Gastrocnemius medialis (tissue), 4 donors: ENCODE measurements around the gene LSAMP. TPM values are rescaled to one million over a fixed set of nuclear protein-coding genes. Genes with fewer than 3 reads are reported as not detected.

Source experiments
- ATAC-seq, 2 donors: fragments of 150-250 bp; one replicate each; pipeline ENCODE4 v1.9.1; 2016
- DNase-seq, 2 donors: peaks; one replicate each; pipeline ENCODE4 v3.0.0-alpha.2; 2019
- H3K27ac ChIP-seq, 4 donors: fragments of 200-600 bp; sonication (generic); 1 replicate in 1 of 4; 2 replicates in 3 of 4; pipeline ENCODE4 v1.5.1; 2016 to 2018; ENCODE audit warnings: mild to moderate bottlenecking in 2 of 4, moderate library complexity in 1 of 4
- H3K27me3 ChIP-seq, 3 donors: fragments of 200-600 bp; sonication (generic) in 2 of 3; 1 replicate in 1 of 3; 2 replicates in 2 of 3; pipeline versions ENCODE4 v1.5.1 to v1.6.0; 2016 to 2019; ENCODE audit warnings: mild to moderate bottlenecking in 1 of 3, moderate library complexity in 1 of 3
- H3K36me3 ChIP-seq, 2 donors: fragments of 200-600 bp; sonication (generic) in 1 of 2; one replicate each; pipeline ENCODE4 v1.5.1; 2017 to 2018
- H3K4me1 ChIP-seq, 2 donors: fragments of 200-600 bp; sonication (generic) in 1 of 2; one replicate each; pipeline ENCODE4 v1.5.1; 2016 to 2017; ENCODE audit warnings: mild to moderate bottlenecking in 2 of 2
- H3K4me3 ChIP-seq, 4 donors: fragments of 200-600 bp; sonication (generic) in 3 of 4; 1 replicate in 1 of 4; 2 replicates in 3 of 4; pipeline ENCODE4 v1.5.1; 2016 to 2019; ENCODE audit warnings: mild to moderate bottlenecking in 2 of 4
- H3K9me3 ChIP-seq, 3 donors: fragments of 200-600 bp; sonication (generic) in 2 of 3; 1 replicate in 1 of 3; 2 replicates in 2 of 3; pipeline ENCODE4 v1.5.1; 2016 to 2019
- CTCF ChIP-seq, 5 experiments: fragments of 450-650 bp in 3 of 5; fragments of 200-600 bp in 2 of 5; sonication (generic) in 2 of 5; IDR thresholded peaks in 4 of 5; conservative IDR thresholded peaks in 1 of 5; 1 replicate in 4 of 5; 2 replicates in 1 of 5; pipeline ENCODE4 v1.5.1; 2016 to 2019; ENCODE audit warnings: antibody characterized with exemption in 5 of 5, mild to moderate bottlenecking in 3 of 5, moderate library complexity in 3 of 5
- POLR2A ChIP-seq, 2 donors: fragments of 450-650 bp; IDR thresholded peaks; one replicate each; pipeline ENCODE4 v1.6.1; 2017; ENCODE audit warnings: antibody characterized with exemption in 2 of 2, mild to moderate bottlenecking in 2 of 2, moderate library complexity in 2 of 2
- in situ Hi-C, 4 donors: fragments of 200-750 bp; cut with MboI; loops; one replicate each; pipeline versions ENCODE4 v1.15.0 to v1.8.0; 2017; ENCODE audit warnings: low sequenced_read_pairs in 4 of 4
- intact Hi-C: fragments of 100-400 bp; cut with DNase I; formaldehyde crosslinking; loops from one replicate; pipeline ENCODE4 v1.15.1; 2023; ENCODE audit warnings: low total_unique reads
- total RNA-seq, 4 donors: library from RNA; depleted of rRNA; stranded (reverse); fragments of >200 nt; gene quantifications; one replicate each; pipeline versions ENCODE4 v1.1.0 to v1.2.3, GENCODE V29; 2016

The LSAMP gene
- total RNA-seq, 4 donors from 2014 or later, result 0.07 to 0.10 TPM; not detected in 2

DNA sequence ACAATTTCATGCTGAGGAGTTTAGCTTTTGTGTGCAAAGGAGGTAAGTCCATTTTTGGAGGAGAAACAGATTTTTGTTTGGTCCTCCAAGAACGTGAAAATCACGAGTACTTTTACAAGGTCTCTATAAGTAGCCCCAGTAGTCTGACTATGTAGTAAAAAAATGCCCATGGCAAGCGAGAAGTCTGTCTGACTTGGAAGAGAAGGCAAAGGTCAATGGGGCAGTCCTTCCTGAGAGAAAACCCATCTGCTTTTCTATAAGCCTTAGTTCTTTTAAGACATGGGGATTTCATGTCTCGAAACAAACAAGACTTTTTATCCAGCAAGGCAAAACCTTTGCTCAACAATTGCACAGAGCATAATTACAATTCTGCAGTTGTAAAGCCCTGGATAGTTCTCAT, 638.8 kb downstream of the LSAMP start:
- H3K9me3 ChIP-seq, result no peaks in the 10 kb centered on the region
- in situ Hi-C loops, result no loop called here
- ATAC-seq, result no peak

DNA sequence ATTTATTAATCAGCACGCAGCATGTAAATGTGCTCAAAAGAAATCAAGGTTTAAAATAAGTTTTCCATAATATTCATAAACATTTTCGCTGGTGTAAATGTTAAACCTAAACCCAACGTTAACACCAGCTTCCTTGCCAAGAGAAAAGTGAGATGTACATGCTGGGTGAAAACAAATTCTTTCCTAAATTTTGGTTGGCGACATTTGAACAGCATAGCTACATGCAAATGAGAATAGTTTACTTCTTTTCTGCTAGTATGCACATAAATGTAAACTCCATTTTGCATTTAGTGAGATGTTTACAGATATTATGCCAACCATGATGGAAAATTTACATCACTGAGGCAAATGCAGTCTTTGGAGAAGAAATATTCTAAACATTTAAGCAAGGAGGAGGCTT, 639.8 kb downstream of the LSAMP start:
- in situ Hi-C loops, result no loop called here
- H3K27ac ChIP-seq, result no peak overlapping the region
- no peak for ATAC-seq

More for the DNA sequence above, 638.8 kb downstream of the LSAMP start:
- no peaks in the 10 kb centered on the region for H3K36me3 ChIP-seq
- intact Hi-C loops, result no loop called here
- no peaks in the 10 kb centered on the region for H3K27me3 ChIP-seq
- no peak overlapping the region for H3K4me3 ChIP-seq
- H3K27ac ChIP-seq, result no peak overlapping the region
- no peak for TF ChIP-seq CTCF (IDR thresholded peaks at IDR 0.05 in 4 of 5, conservative IDR thresholded peaks at IDR 0.05 in 1 of 5)
- TF ChIP-seq POLR2A (IDR thresholded peaks at IDR 0.05), result no peak
- no peak for DNase-seq
- no peaks in the 10 kb centered on the region for H3K4me1 ChIP-seq

GRCh38 chr3:115804713-115805119, 640.6 kb downstream of the LSAMP start:
- no peaks in the 10 kb centered on the region for H3K27me3 ChIP-seq
- DNase-seq, result no peak
- no peaks in the 10 kb centered on the region for H3K36me3 ChIP-seq
- in situ Hi-C loops, result no loop called here
- H3K9me3 ChIP-seq, result no peaks in the 10 kb centered on the region
- intact Hi-C loops, result no loop called here
- H3K4me1 ChIP-seq, result no peaks in the 10 kb centered on the region
- no peak overlapping the region for H3K27ac ChIP-seq
- H3K4me3 ChIP-seq, result no peak overlapping the region
- TF ChIP-seq POLR2A (IDR thresholded peaks at IDR 0.05), result no peak
- no peak for TF ChIP-seq CTCF (IDR thresholded peaks at IDR 0.05 in 4 of 5, conservative IDR thresholded peaks at IDR 0.05 in 1 of 5)
- peak in 1 of 2 donors; percentile 16 for ATAC-seq

More for the DNA sequence above, 639.8 kb downstream of the LSAMP start:
- TF ChIP-seq CTCF (IDR thresholded peaks at IDR 0.05 in 4 of 5, conservative IDR thresholded peaks at IDR 0.05 in 1 of 5) (no peak), POLR2A (IDR thresholded peaks at IDR 0.05) (no peak)
- Histone ChIP-seq H3K4me3 (no peak overlapping the region), H3K27me3 (no peaks in the 10 kb centered on the region), H3K36me3 (no peaks in the 10 kb centered on the region), H3K9me3 (no peaks in the 10 kb centered on the region), H3K4me1 (no peaks in the 10 kb centered on the region)
- intact Hi-C loops, result no loop called here
- DNase-seq, result no peak

- Histone ChIP-seq H3K4me3 (no peak overlapping the region), H3K36me3 (no peaks in the 10 kb centered on the region), H3K9me3 (no peaks in the 10 kb centered on the region), H3K27me3 (no peaks in the 10 kb centered on the region), H3K4me1 (no peaks in the 10 kb centered on the region), H3K27ac (no peak overlapping the region)
- DNase-seq (no peak), ATAC-seq (no peak)
- intact Hi-C loops (no loop called here), in situ Hi-C loops (no loop called here)
- TF ChIP-seq POLR2A (IDR thresholded peaks at IDR 0.05), result no peak
- no peak for TF ChIP-seq CTCF (IDR thresholded peaks at IDR 0.05 in 4 of 5, conservative IDR thresholded peaks at IDR 0.05 in 1 of 5)
Measured at GRCh38 chr3:115804200-115804599, 641.1 kb downstream of the LSAMP start.

- H3K27me3 ChIP-seq, result no peaks in the 10 kb centered on the region
- in situ Hi-C loops, result no loop called here
- H3K4me3 ChIP-seq, result no peak overlapping the region
- DNase-seq (no peak), ATAC-seq (no peak)
- no peak overlapping the region for H3K27ac ChIP-seq
- TF ChIP-seq POLR2A (IDR thresholded peaks at IDR 0.05) (no peak), CTCF (IDR thresholded peaks at IDR 0.05 in 4 of 5, conservative IDR thresholded peaks at IDR 0.05 in 1 of 5) (no peak)
- H3K36me3 ChIP-seq, result no peaks in the 10 kb centered on the region
- H3K4me1 ChIP-seq, result no peaks in the 10 kb centered on the region
- H3K9me3 ChIP-seq, result no peaks in the 10 kb centered on the region
- intact Hi-C loops, result no loop called here
Measured at GRCh38 chr3:115803661-115804060, 641.6 kb downstream of the LSAMP start.
